GM12865 (cell line): ENCODE results near the gene FOXN3.
"Not testable (repeated sequence)": the region's sequence is repeated elsewhere in the genome, so short reads cannot be mapped to it uniquely, and the experiment has no call there.

Experiments
- DNase-seq: peaks from one replicate; pipeline ENCODE4 v3.0.0; 2010; ENCODE audit warnings: low read depth
- H3K4me3 ChIP-seq: 2 replicates; pipeline ENCODE4 v1.5.1; 2011; ENCODE audit warnings: mild to moderate bottlenecking, low read depth, low read length, control low read depth
- TF ChIP-seq, protein P1 (sequence below): IDR thresholded peaks from 2 replicates; pipeline ENCODE4 v1.5.1; 2011; ENCODE audit warnings: low read length, control low read depth, low read depth, inconsistent platforms; ENCODE audit not compliant: insufficient read depth; ENCODE audit errors: missing control alignments

FOXN3 gene

DNA sequence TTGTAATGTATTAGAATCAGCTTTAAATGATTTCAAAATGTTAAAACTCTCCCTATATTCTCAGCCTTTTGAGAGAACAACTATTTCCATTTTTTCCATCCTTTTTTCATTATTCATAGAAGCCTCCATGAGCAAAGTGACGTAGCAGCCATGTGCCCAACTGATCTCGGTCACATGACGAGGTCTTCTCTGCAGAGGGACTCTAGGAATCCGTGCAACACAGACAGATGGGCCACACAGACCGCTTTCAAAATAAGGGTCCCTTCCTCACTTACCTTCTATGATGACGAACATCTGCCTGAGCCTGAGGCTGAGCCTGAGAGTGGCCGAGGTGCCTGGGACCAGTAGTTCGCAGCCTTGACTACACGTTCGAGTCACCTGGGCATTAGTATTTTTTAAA lies 293.8 kb downstream of the FOXN3 start:
- H3K4me3 ChIP-seq = no peak overlapping the region
- TF ChIP-seq, protein P1, sequence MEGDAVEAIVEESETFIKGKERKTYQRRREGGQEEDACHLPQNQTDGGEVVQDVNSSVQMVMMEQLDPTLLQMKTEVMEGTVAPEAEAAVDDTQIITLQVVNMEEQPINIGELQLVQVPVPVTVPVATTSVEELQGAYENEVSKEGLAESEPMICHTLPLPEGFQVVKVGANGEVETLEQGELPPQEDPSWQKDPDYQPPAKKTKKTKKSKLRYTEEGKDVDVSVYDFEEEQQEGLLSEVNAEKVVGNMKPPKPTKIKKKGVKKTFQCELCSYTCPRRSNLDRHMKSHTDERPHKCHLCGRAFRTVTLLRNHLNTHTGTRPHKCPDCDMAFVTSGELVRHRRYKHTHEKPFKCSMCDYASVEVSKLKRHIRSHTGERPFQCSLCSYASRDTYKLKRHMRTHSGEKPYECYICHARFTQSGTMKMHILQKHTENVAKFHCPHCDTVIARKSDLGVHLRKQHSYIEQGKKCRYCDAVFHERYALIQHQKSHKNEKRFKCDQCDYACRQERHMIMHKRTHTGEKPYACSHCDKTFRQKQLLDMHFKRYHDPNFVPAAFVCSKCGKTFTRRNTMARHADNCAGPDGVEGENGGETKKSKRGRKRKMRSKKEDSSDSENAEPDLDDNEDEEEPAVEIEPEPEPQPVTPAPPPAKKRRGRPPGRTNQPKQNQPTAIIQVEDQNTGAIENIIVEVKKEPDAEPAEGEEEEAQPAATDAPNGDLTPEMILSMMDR = no peak
- DNase-seq = no peak

DNA sequence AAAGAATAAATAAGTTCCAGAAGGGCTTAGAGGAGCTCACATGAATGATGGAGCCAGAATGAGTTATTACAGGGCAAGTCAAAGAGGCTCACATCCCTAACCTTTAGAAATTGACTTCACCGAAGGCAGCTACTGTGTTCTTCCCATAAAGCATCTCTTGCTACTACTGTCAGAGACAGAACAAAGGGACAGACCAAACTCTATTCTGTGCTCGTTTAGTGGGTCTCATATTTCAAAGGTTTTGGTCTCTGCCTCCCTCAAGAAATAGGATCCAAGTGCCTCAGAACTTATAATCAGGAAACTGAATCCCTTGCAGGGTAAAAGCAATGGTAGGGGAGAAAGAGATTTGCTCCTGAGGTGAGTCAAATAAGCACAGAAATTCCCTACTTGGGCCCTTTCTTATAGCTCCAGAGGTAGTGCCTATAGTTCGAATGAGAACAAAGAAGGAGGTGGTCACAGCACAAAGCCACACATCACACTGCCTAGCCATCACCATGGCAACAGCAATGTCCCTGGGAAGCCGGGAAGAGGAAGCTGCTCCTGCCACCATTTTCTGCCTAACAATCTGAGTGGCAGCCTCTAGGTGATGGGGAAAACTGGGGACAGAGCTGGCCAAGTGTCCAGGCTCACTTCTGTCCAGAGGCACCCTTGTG lies 294.9 kb downstream of the FOXN3 start:
- no peak for DNase-seq
- TF ChIP-seq, protein P1 = no peak
- H3K4me3 ChIP-seq = no peak overlapping the region

DNA sequence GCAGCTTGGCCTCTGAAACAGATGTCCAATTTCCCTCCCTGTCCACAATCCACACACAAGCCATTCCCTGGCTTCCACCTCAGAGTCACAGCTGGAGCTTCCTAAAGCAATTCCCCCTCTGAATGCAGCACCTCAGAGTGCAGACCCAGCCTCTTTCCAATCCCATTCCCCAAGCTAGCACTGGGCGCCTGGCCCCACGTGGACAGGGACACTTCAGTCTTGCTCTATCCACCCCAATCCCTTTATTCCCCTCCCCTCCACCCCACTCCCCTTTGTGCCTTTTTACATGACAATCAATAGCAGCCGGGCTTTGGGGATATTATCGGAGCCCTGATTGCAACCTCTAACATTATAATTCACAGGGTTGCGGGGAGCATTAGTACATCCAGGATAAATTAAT lies 300.0 kb downstream of the FOXN3 start:
- no peak overlapping the region for H3K4me3 ChIP-seq
- no peak for DNase-seq

DNA sequence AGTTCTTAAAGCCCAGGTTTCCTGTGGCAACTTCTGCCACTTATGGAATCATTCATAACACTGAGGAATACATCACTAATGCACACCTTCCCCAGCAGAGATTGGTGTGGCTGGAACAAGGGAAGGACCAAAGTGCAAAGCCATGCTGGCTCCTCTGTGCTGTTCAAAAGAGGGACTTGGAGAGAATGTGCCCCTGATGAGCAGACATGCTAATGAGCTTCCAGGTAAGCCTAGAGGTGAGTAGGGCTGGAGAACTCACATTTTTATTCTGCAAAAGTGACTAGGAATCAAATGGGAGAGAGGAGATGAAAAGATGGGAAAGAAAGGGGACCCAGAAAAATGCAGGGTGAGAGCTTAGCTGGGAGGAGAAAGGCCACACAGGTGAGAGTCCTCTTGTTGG lies 302.9 kb downstream of the FOXN3 start:
- DNase-seq = no peak
- H3K4me3 ChIP-seq = no peak overlapping the region
- TF ChIP-seq, protein P1 = no peak

More for the DNA sequence above, 300.0 kb downstream of the FOXN3 start:
- TF ChIP-seq, protein P1 = no peak

DNA sequence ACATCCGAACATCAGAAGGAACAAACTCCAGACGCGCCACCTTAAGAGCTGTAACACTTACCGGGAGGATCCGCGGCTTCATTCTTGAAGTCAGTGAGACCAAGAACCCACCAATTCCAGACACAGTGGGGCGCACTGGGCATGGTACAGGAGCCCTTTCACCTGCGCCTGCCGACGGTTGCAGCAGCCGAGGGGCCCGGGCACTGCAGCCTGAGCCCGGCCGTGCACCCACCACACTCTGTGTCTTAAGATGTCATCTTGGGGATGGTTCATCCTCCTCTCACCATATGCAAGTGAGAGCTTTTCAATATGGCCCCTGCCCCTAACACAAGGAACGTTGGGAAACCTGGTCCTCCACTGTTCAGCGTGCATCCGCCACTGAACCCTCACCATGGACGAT lies 304.3 kb downstream of the FOXN3 start:
- DNase-seq = no peak
- H3K4me3 ChIP-seq = no peak overlapping the region
- TF ChIP-seq, protein P1 = no peak

DNA sequence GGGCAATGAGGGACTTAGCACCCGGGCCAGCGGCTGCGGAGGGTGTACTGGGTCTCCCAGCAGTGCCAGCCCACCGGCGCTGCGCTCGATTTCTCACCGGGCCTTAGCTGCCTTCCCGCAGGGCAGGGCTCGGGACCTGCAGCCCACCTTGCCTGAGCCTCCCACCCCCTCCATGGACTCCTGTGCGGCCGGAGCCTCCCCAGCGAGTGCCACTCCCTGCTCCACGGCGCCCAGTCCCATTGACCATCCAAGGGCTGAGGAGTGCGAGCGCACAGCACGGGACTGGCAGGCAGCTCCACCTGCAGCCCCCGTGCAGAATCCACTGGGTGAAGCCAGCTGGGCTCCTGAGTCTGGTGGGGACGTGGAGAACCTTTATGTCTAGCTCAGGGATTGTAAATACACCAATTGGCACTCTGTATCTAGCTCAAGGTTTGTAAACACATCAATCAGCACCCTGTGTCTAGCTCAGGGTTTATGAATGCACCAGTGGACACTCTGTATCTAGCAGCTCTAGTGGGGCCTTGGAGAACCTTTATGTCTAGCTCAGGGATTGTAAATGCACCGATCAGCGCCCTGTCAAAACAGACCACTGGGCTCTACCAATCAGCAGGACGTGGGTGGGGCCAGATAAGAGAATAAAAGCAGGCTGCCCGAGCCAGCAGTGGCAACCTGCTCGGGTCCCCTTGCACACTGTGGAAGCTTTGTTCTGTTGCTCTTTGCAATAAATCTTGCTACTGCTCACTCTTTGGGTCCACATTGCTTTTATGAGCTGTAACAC lies 305.1 kb downstream of the FOXN3 start:
- not testable (repeated sequence) for DNase-seq, H3K4me3 ChIP-seq

DNA sequence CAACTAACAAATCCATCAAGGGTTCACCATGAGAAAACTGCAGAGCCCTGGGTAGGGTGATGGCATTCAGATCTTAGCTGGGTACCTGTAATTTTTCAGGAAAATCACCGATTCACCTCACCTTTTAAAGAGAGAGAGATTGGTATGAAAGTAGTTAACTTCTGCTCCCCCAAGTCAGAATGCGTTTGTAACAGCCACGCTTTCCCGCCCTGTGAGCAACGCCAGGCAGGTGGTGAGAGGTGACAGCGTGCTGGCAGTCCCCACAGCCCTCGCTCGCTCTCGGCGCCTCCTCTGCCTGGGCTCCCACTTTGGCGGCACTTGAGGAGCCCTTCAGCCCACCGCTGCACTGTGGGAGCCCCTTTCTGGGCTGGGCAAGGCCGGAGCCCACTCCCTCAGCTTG lies 305.8 kb downstream of the FOXN3 start:
- DNase-seq, H3K4me3 ChIP-seq: not testable (repeated sequence)

DNA sequence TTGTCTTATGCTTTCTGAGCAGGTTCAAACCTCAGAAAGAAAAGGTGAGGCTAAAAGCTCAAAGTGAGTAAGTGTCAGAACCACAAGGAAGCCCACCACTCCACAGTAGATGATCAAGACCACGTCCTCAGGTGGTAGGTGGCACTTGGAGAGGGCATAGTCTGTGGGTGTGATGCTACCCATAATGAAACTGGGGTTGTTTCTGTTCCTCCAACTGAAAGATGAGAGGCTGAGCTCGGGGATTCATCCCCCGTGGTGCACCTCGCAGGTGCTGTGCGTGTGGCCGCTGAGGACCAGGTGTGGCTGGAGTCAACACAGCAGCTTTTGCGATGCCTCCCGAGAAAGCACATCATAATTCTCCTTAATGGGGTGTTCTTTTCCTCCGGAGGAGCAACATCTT lies 306.9 kb downstream of the FOXN3 start:
- no peak for DNase-seq
- no peak overlapping the region for H3K4me3 ChIP-seq
- TF ChIP-seq, protein P1 = no peak
